ENCODE measurements around the gene ANKRD2. TPM values are rescaled to one million over a fixed set of nuclear protein-coding genes. Genes with fewer than 3 reads are reported as not detected.

The ANKRD2 gene
- total and polyA plus RNA-seq, 2 donors (not counting 3 experiments of a cell fraction or from before 2014, with no cell fraction given): 1.6 to 1.8 TPM

DNA sequence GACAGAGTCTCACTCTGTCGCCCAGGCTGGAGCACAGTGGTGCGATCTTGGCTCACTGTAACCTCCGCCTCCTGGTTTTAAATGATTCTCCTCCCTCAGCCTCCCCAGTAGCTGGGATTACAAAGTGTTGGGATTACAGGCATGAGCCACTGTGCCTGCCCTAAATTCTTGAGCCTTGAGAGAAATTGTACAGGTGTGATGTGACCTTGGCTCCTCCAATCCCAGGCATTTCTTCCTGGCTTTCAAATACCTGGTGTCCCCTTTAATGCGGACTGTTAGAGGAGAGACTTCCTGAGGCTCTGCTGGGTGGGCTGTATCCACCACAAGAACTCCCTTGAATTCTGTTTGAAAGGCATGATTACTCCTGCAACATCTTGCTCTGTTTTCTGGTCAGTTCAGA is 45.7 kb downstream of the ANKRD2 start:
- FAIRE-seq: no peak
- no TSS peak for BruUV-seq (replicated peaks)
- H3K9me1 ChIP-seq (replicated peaks; ENCODE audit: control insufficient read depth, extremely low read depth, insufficient read depth, low read length): no peaks in the 10 kb centered on the region

DNA sequence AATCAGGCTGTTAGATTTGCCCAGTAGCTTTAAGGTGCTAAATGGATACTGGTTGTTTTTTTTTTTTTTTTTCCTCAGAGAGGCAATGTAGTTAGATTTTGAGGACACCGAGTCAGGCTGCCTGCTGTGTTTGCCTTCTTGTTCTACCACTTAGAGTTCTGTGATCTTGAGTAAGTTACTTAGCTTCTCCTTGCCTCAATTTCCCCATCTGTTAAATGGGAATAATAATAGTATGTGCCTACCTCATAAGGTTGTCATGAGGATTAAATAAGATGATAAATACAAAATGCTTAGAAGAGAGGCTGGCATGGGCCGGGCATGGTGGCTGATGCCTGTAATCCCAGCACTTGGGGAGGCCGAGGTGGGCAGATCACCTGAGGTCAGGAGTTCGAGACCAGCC is 46.2 kb downstream of the ANKRD2 start:
- no peak overlapping the region for H2AFZ ChIP-seq (ENCODE audit: low read depth, low read length)
- FAIRE-seq: no peak
- H3K4me2 ChIP-seq (ENCODE audit: insufficient read depth, low read length): no peak overlapping the region
- TF ChIP-seq MYC (IDR thresholded peaks at IDR 0.05; ENCODE audit: low read depth, low read length): no peak
- TF ChIP-seq EZH2 (IDR thresholded peaks at IDR 0.05; ENCODE audit: borderline replicate concordance, low read depth, low read length, severe bottlenecking): no peak
- no peak for TF ChIP-seq FOS (IDR thresholded peaks at IDR 0.05; ENCODE audit: borderline replicate concordance, insufficient read depth, low read length)
- no peaks in the 10 kb centered on the region for H3K9me1 ChIP-seq (replicated peaks; ENCODE audit: control insufficient read depth, extremely low read depth, insufficient read depth, low read length)
- BruUV-seq (replicated peaks): no TSS peak
- ChIA-PET CTCF (no interaction called here), POLR2A (no interaction called here)
- dilution Hi-C loops (cut with MboI; ENCODE audit: extremely low pct_ligation_motif_present, low sequenced_read_pairs): no loop called here
- no peaks in the 10 kb centered on the region for H3K79me2 ChIP-seq (ENCODE audit: control insufficient read depth, insufficient read depth, low read length)
- H3K9ac ChIP-seq (replicated peaks; ENCODE audit: extremely low read depth, insufficient read depth, low read length): no peak overlapping the region
- H3K27me3 ChIP-seq (ENCODE audit: control insufficient read depth in 2 of 2, insufficient read depth in 2 of 2, low read length in 2 of 2): no peaks in the 10 kb centered on the region
- no peaks in the 10 kb centered on the region for H3K9me3 ChIP-seq (replicated peaks; ENCODE audit: control insufficient read depth, insufficient read depth, low read length)
- no peaks in the 10 kb centered on the region for H3K4me1 ChIP-seq (ENCODE audit: control insufficient read depth, extremely low read depth, insufficient read depth, low read length)
- H3K36me3 ChIP-seq (ENCODE audit: control insufficient read depth in 2 of 2, extremely low read depth in 1 of 2, insufficient read depth in 2 of 2, low read length in 2 of 2): no peaks in the 10 kb centered on the region
- no peaks in the 10 kb centered on the region for H4K20me1 ChIP-seq (replicated peaks; ENCODE audit: control insufficient read depth, extremely low read depth, insufficient read depth, low read length)
- DNase-seq (ENCODE audit: low read depth, low spot score): no peak
- intact Hi-C loops (cut with micrococcal nuclease): no loop called here
- no peak overlapping the region for H3K4me3 ChIP-seq (replicated peaks in 1 of 3; ENCODE audit: insufficient read depth in 1 of 3, low read depth in 1 of 3, low read length in 3 of 3)
- no peak overlapping the region for H3K27ac ChIP-seq (ENCODE audit: insufficient read depth, low read depth, low read length)

More for the DNA sequence above, 45.7 kb downstream of the ANKRD2 start:
- H3K36me3 ChIP-seq (ENCODE audit: control insufficient read depth in 2 of 2, extremely low read depth in 1 of 2, insufficient read depth in 2 of 2, low read length in 2 of 2): no peaks in the 10 kb centered on the region
- intact Hi-C loops (cut with micrococcal nuclease): no loop called here
- H3K27ac ChIP-seq (ENCODE audit: insufficient read depth, low read depth, low read length): no peak overlapping the region
- no peak overlapping the region for H3K4me3 ChIP-seq (replicated peaks in 1 of 3; ENCODE audit: insufficient read depth in 1 of 3, low read depth in 1 of 3, low read length in 3 of 3)
- H3K9me3 ChIP-seq (replicated peaks; ENCODE audit: control insufficient read depth, insufficient read depth, low read length): no peaks in the 10 kb centered on the region
- H3K27me3 ChIP-seq (ENCODE audit: control insufficient read depth in 2 of 2, insufficient read depth in 2 of 2, low read length in 2 of 2): no peaks in the 10 kb centered on the region
- no peak overlapping the region for H2AFZ ChIP-seq (ENCODE audit: low read depth, low read length)
- H3K9ac ChIP-seq (replicated peaks; ENCODE audit: extremely low read depth, insufficient read depth, low read length): no peak overlapping the region
- ChIA-PET CTCF (interaction anchor here (9.6 kb wide), 1 partner anchor 44 kb away, joined by 304 read pairs; the partner anchor contains the start of gene ANKRD2), POLR2A (no interaction called here)
- no peaks in the 10 kb centered on the region for H4K20me1 ChIP-seq (replicated peaks; ENCODE audit: control insufficient read depth, extremely low read depth, insufficient read depth, low read length)
- no peaks in the 10 kb centered on the region for H3K79me2 ChIP-seq (ENCODE audit: control insufficient read depth, insufficient read depth, low read length)
- no peaks in the 10 kb centered on the region for H3K4me1 ChIP-seq (ENCODE audit: control insufficient read depth, extremely low read depth, insufficient read depth, low read length)
- DNase-seq (ENCODE audit: low read depth, low spot score): no peak
- H3K4me2 ChIP-seq (ENCODE audit: insufficient read depth, low read length): no peak overlapping the region
- no peak for TF ChIP-seq FOS (IDR thresholded peaks at IDR 0.05; ENCODE audit: borderline replicate concordance, insufficient read depth, low read length)
- TF ChIP-seq, protein P1, sequence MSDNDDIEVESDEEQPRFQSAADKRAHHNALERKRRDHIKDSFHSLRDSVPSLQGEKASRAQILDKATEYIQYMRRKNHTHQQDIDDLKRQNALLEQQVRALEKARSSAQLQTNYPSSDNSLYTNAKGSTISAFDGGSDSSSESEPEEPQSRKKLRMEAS (IDR thresholded peaks at IDR 0.05; ENCODE audit: insufficient read depth, insufficient read length): no peak
- TF ChIP-seq MYC (IDR thresholded peaks at IDR 0.05; ENCODE audit: low read depth, low read length): no peak
- TF ChIP-seq POLR2AphosphoS5 (IDR thresholded peaks at IDR 0.05; ENCODE audit: insufficient read depth, low read depth, low read length): no peak
- no peak for TF ChIP-seq GATA2 (IDR thresholded peaks at IDR 0.05; ENCODE audit: insufficient read depth, insufficient read length, low read depth, low read length)
- dilution Hi-C loops (cut with MboI; ENCODE audit: extremely low pct_ligation_motif_present, low sequenced_read_pairs): no loop called here

Measured in endothelial cell of umbilical vein (primary cell).